Spleen (tissue), 11 donors: ENCODE data around the gene VPS29. TPM values are rescaled to one million over a fixed set of nuclear protein-coding genes. Genes with fewer than 3 reads are reported as not detected.

ENCODE experiments used
- DNase-seq: peaks from one replicate; pipeline ENCODE4 v3.0.0-alpha.2; 2020
- H3K27ac ChIP-seq, 8 donors: fragments of 200-600 bp; sonication (generic) in 7 of 8; 1 replicate in 4 of 8; 2 replicates in 4 of 8; pipeline versions ENCODE4 v1.5.0 to v1.8.0; 2016 to 2021; ENCODE audit warnings: inconsistent platforms in 4 of 8, mild to moderate bottlenecking in 4 of 8, moderate library complexity in 1 of 8
- H3K27me3 ChIP-seq, 7 donors: fragments of 200-600 bp; sonication (generic) in 6 of 7; replicated peaks in 1 of 7; 1 replicate in 4 of 7; 2 replicates in 3 of 7; pipeline versions ENCODE4 v1.5.0 to v1.8.0; 2016 to 2021; ENCODE audit warnings: inconsistent platforms in 3 of 7, mild to moderate bottlenecking in 1 of 7
- H3K36me3 ChIP-seq, 6 donors: fragments of 200-600 bp; sonication (generic) in 5 of 6; 1 replicate in 4 of 6; 2 replicates in 2 of 6; pipeline versions ENCODE4 v1.5.0 to v1.8.0; 2016 to 2021; ENCODE audit warnings: inconsistent platforms in 2 of 6
- H3K4me1 ChIP-seq, 6 donors: fragments of 200-600 bp; sonication (generic) in 5 of 6; 1 replicate in 3 of 6; 2 replicates in 3 of 6; pipeline versions ENCODE4 v1.5.0 to v1.8.0; 2016 to 2021; ENCODE audit warnings: inconsistent platforms in 3 of 6
- H3K4me3 ChIP-seq, 8 donors: fragments of 200-600 bp; sonication (generic) in 7 of 8; 1 replicate in 4 of 8; 2 replicates in 4 of 8; pipeline versions ENCODE4 v1.5.0 to v1.8.0; 2016 to 2021; ENCODE audit warnings: inconsistent platforms in 4 of 8, mild to moderate bottlenecking in 4 of 8, moderate library complexity in 2 of 8
- H3K9me3 ChIP-seq, 8 donors: fragments of 200-600 bp; sonication (generic) in 7 of 8; 1 replicate in 4 of 8; 2 replicates in 4 of 8; pipeline versions ENCODE4 v1.5.0 to v1.8.0; 2016 to 2021; ENCODE audit warnings: inconsistent platforms in 4 of 8
- POLR2A ChIP-seq, 3 donors: fragments of 450-650 bp; IDR thresholded peaks; one replicate each; pipeline ENCODE4 v1.5.1; 2017; ENCODE audit warnings: antibody characterized with exemption in 3 of 3, mild to moderate bottlenecking in 1 of 3
- POLR2AphosphoS5 ChIP-seq, 3 donors: sonication (generic); formaldehyde crosslinking; IDR thresholded peaks; one replicate each; pipeline ENCODE4 v1.5.1; 2017; ENCODE audit warnings: antibody characterized with exemption in 3 of 3
- WGBS, 5 donors: extraction: QIAGEN DNeasy Blood & Tissue Kit in 3 of 5; methylation state at CpG; one replicate each; pipeline versions ENCODE4 v1.1.5 to v1.1.7; 2013 to 2018; 5-methylcytosine and 5-hydroxymethylcytosine counted together
- intact Hi-C: fragments of 100-400 bp; cut with DNase I; formaldehyde crosslinking; loops from one replicate; pipeline ENCODE4 v1.15.0; 2023; ENCODE audit warnings: low total_unique reads
- polyA plus RNA-seq, 3 donors: library from polyadenylated mRNA; stranded (reverse); fragments of 200-250 nt; gene quantifications; one replicate each; pipeline ENCODE4 v1.2.1, GENCODE V29; 2013
- total RNA-seq, 7 donors: library from RNA; depleted of rRNA in 3 of 7; stranded (reverse); fragments of >200 nt in 3 of 7; fragmentation: NEBNext Ultra II Directional in 4 of 7; extraction: Animal tissue kit (Norgen Biotek cat#: 25700) in 4 of 7; gene quantifications; one replicate each; pipeline versions ENCODE4 v1.1.0 to v1.2.1, GENCODE V29; 2016 to 2021
- TF ChIP-seq, protein P1 (sequence below), 11 experiments: fragments of 200-600 bp in 7 of 11; fragments of 450-650 bp in 4 of 11; sonication (generic) in 4 of 11; IDR thresholded peaks in 8 of 11; conservative IDR thresholded peaks in 3 of 11; 1 replicate in 7 of 11; 2 replicates in 4 of 11; pipeline versions ENCODE4 v1.4.0 to v1.8.0; 2016 to 2021; ENCODE audit warnings: antibody characterized with exemption in 11 of 11, inconsistent platforms in 4 of 11, mild to moderate bottlenecking in 1 of 11
- donor health status: healthy with polysubstance abuse.
- donor health status: DM: no; HTN: no; CAD: no; lungs with moderate emphysema.
- donor health status: DM: no; HTN: no; CAD: no.
- donor health status: Bipolar disorder and iron deficiency.
- donor health status: healthy.
- donor health status: DM: no; HTN: no; CAD: no.
- donor health status: DM: yes; HTN: yes; CAD: no.

The VPS29 gene
- total and polyA plus RNA-seq, 10 donors = 77.9 to 228 (median 115) TPM

DNA sequence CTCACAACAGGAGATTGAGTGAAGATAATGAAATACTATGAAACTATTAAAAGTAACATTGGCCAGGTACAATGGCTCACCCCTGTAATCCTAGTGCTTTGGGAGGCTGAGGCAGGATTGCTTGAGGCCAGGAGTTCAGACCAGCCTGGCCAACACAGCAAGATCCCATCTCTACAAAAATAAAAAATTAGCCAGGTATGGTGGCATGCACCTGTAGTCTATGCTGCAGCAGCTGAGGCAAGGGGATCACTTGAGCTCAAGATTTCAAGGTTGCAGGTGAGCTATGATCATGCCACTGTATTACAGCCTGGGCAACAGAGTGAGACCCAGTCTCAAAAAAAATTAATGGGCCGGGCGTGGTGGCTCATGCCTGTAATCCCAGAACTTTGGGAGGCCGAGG is 15.1 kb upstream of the VPS29 start:
- H3K9me3 ChIP-seq = no peaks in the 10 kb centered on the region
- no peaks in the 10 kb centered on the region for H3K36me3 ChIP-seq
- H3K4me1 ChIP-seq = peaks cover 0 to 8% (median 7%) of the 10 kb centered on the region in 6 donors
- DNase-seq = no peak
- TF ChIP-seq, protein P1, sequence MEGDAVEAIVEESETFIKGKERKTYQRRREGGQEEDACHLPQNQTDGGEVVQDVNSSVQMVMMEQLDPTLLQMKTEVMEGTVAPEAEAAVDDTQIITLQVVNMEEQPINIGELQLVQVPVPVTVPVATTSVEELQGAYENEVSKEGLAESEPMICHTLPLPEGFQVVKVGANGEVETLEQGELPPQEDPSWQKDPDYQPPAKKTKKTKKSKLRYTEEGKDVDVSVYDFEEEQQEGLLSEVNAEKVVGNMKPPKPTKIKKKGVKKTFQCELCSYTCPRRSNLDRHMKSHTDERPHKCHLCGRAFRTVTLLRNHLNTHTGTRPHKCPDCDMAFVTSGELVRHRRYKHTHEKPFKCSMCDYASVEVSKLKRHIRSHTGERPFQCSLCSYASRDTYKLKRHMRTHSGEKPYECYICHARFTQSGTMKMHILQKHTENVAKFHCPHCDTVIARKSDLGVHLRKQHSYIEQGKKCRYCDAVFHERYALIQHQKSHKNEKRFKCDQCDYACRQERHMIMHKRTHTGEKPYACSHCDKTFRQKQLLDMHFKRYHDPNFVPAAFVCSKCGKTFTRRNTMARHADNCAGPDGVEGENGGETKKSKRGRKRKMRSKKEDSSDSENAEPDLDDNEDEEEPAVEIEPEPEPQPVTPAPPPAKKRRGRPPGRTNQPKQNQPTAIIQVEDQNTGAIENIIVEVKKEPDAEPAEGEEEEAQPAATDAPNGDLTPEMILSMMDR (IDR thresholded peaks at IDR 0.05 in 8 of 11, conservative IDR thresholded peaks at IDR 0.05 in 3 of 11) = no peak
- TF ChIP-seq POLR2AphosphoS5 (IDR thresholded peaks at IDR 0.05) (no peak), POLR2A (IDR thresholded peaks at IDR 0.05) (no peak)
- H3K4me3 ChIP-seq = no peak overlapping the region
- intact Hi-C loops = loop anchor here (10.0 kb wide), 1 partner anchor 188 kb away; no protein-coding TSS in a partner anchor
- H3K27ac ChIP-seq = no peak overlapping the region
- WGBS, 5 donors = 88 to 97% (median 92%) methylated on average over 3 of the region's 3 CpGs
- no peaks in the 10 kb centered on the region for H3K27me3 ChIP-seq

DNA sequence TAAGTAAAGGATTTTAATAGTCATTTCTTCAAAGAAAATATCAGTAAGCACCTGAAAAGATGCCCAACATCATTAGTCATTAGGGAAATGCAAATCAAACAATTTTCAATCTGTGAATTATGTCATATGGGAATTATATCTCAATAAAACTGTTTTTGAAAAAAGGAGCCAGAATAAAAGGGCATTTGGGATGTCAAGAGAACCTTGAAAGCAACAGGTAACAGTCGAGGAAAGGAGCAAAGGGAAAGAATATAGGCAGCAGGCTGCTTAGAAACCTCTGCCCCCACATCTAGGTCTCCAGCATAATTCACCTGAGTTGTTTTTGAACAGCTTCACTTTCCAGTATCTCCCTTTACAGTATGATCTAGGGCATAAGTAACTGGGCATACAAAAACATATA is 12.5 kb upstream of the VPS29 start:
- Histone ChIP-seq H3K27ac (no peak overlapping the region), H3K4me3 (no peak overlapping the region), H3K36me3 (no peaks in the 10 kb centered on the region), H3K4me1 (peaks cover 0 to 8% (median 7%) of the 10 kb centered on the region in 6 donors), H3K9me3 (no peaks in the 10 kb centered on the region), H3K27me3 (no peaks in the 10 kb centered on the region)
- WGBS, 5 donors = 69 to 89% (median 83%) methylated on average over 1 of the region's 1 CpG
- TF ChIP-seq POLR2AphosphoS5 (IDR thresholded peaks at IDR 0.05) (no peak), POLR2A (IDR thresholded peaks at IDR 0.05) (no peak)
- TF ChIP-seq, protein P1 (IDR thresholded peaks at IDR 0.05 in 8 of 11, conservative IDR thresholded peaks at IDR 0.05 in 3 of 11) = no peak
- DNase-seq = no peak
- intact Hi-C loops = loop anchor here (2.0 to 10.0 kb wide), 2 partner anchors 84 to 190 kb away; no protein-coding TSS in a partner anchor

DNA sequence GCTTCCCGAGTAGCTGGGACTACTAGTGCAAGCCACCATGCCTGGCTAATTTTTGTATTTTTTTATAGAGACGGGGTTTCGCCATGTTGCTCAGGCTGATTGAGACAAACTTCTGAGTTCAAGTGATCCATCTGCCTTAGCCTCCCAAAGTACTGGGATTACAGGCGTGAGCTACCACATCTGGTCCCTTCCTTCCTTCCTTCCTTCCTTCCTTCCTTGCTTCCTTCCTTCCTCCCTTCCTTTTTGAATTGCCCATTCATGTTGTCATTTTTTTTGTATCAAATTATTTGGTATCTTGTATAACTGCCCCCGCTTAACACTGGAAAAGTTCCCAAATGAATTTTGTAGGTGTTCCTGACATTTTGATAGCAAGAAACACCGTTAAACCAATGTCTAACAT is 11.9 kb upstream of the VPS29 start:
- no peaks in the 10 kb centered on the region for H3K9me3 ChIP-seq
- H3K4me1 ChIP-seq = peaks cover 0 to 8% (median 7%) of the 10 kb centered on the region in 6 donors
- H3K4me3 ChIP-seq = no peak overlapping the region
- intact Hi-C loops = loop anchor here (2.0 to 10.0 kb wide), 2 partner anchors 85 to 191 kb away; no protein-coding TSS in a partner anchor
- H3K36me3 ChIP-seq = no peaks in the 10 kb centered on the region
- H3K27me3 ChIP-seq = no peaks in the 10 kb centered on the region
- WGBS, 5 donors = 71 to 76% (median 72%) methylated on average over 6 of the region's 6 CpGs
- H3K27ac ChIP-seq = no peak overlapping the region
- no peak for DNase-seq
- TF ChIP-seq, protein P1 (IDR thresholded peaks at IDR 0.05 in 8 of 11, conservative IDR thresholded peaks at IDR 0.05 in 3 of 11) = no peak
- TF ChIP-seq POLR2A (IDR thresholded peaks at IDR 0.05) (no peak), POLR2AphosphoS5 (IDR thresholded peaks at IDR 0.05) (no peak)

DNA sequence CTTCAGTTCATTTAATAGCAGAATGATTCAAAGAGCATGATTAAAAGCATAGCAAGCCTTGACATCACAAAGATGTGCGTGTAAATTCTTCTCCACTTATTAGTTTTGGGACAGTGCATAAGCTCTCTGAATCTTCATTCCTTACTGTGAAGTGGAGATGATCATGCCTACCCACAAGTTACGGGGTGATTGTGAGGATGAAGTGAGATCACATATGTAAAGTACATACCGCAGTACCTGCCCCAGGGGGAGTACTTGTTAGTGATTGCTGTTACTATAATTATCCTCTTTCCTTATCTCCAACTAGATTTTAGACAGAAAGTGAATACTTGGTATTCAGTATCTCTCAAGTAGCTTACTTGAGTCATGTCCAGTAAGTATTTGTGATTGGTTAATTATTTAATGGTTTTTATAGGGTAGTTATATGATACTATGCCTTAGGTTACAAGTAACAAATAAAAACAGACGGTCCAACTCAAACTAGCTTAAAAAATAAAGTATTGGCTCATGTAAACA is 6.2 kb upstream of the VPS29 start:
- H3K4me3 ChIP-seq = no peak overlapping the region
- 89 to 97% (median 93%) methylated on average over 4 of the region's 4 CpGs for WGBS, 5 donors
- DNase-seq = no peak
- TF ChIP-seq POLR2AphosphoS5 (IDR thresholded peaks at IDR 0.05) (no peak), POLR2A (IDR thresholded peaks at IDR 0.05) (no peak)
- TF ChIP-seq, protein P1 (IDR thresholded peaks at IDR 0.05 in 8 of 11, conservative IDR thresholded peaks at IDR 0.05 in 3 of 11) = no peak
- H3K4me1 ChIP-seq = peaks cover 0 to 9% (median 7%) of the 10 kb centered on the region in 6 donors
- intact Hi-C loops = loop anchor here (10.0 kb wide), 1 partner anchor 53 kb away; the partner anchor contains the start of gene ARPC3
- H3K27me3 ChIP-seq = no peaks in the 10 kb centered on the region
- H3K9me3 ChIP-seq = no peaks in the 10 kb centered on the region
- no peak overlapping the region for H3K27ac ChIP-seq
- no peaks in the 10 kb centered on the region for H3K36me3 ChIP-seq
